GM18907 (cell line): ENCODE data around the gene NLRP6.

Source experiments
- ATAC-seq: cut with Tn5 transposase; IDR thresholded peaks from one replicate; pipeline ENCODE4 v1.9.1; 2021; ENCODE audit warnings: mild to moderate bottlenecking, moderate library complexity; ENCODE audit not compliant: unreplicated experiment

Gene NLRP6

GRCh38 chr11:255816-256215 is 22.4 kb upstream of the NLRP6 start:
- ATAC-seq, result no peak

GRCh38 chr11:256952-257737 is 21.1 kb upstream of the NLRP6 start:
- no peak for ATAC-seq

- ATAC-seq, result no peak
Measured at GRCh38 chr11:257766-258493, 20.3 kb upstream of the NLRP6 start.

GRCh38 chr11:259413-259812 is 18.8 kb upstream of the NLRP6 start:
- no peak for ATAC-seq

GRCh38 chr11:261624-262023 is 16.6 kb upstream of the NLRP6 start:
- no peak for ATAC-seq

- no peak for ATAC-seq
Measured at GRCh38 chr11:266676-267439, 11.3 kb upstream of the NLRP6 start.

GRCh38 chr11:267491-267994 is 10.7 kb upstream of the NLRP6 start:
- ATAC-seq, result no peak

GRCh38 chr11:268716-269145 is 9.5 kb upstream of the NLRP6 start:
- ATAC-seq, result peak; percentile 61

GRCh38 chr11:269146-269890 is 8.9 kb upstream of the NLRP6 start:
- ATAC-seq, result peak; percentile 76

- no peak for ATAC-seq
Measured at GRCh38 chr11:270451-271318, 7.5 kb upstream of the NLRP6 start.

GRCh38 chr11:271319-271715 is 6.9 kb upstream of the NLRP6 start:
- ATAC-seq, result no peak

GRCh38 chr11:272195-272930 is 5.8 kb upstream of the NLRP6 start:
- ATAC-seq, result no peak

- ATAC-seq, result no peak
Measured at GRCh38 chr11:272931-273198, 5.3 kb upstream of the NLRP6 start.

GRCh38 chr11:276219-276618 is 2.0 kb upstream of the NLRP6 start:
- no peak for ATAC-seq

- no peak for ATAC-seq
Measured at GRCh38 chr11:279040-279965, 1.1 kb downstream of the NLRP6 start.

- no peak for ATAC-seq
Measured at GRCh38 chr11:279966-280705, 1.9 kb downstream of the NLRP6 start.

- no peak for ATAC-seq
Measured at GRCh38 chr11:280706-281485, 2.7 kb downstream of the NLRP6 start.
